ENCODE data around the gene ITGA6. TPM values are rescaled to one million over a fixed set of nuclear protein-coding genes. Genes with fewer than 3 reads are reported as not detected.

The ITGA6 gene
- total and polyA plus RNA-seq, 2 experiments from 2014 or later: 16.7 to 64.8 TPM

DNA sequence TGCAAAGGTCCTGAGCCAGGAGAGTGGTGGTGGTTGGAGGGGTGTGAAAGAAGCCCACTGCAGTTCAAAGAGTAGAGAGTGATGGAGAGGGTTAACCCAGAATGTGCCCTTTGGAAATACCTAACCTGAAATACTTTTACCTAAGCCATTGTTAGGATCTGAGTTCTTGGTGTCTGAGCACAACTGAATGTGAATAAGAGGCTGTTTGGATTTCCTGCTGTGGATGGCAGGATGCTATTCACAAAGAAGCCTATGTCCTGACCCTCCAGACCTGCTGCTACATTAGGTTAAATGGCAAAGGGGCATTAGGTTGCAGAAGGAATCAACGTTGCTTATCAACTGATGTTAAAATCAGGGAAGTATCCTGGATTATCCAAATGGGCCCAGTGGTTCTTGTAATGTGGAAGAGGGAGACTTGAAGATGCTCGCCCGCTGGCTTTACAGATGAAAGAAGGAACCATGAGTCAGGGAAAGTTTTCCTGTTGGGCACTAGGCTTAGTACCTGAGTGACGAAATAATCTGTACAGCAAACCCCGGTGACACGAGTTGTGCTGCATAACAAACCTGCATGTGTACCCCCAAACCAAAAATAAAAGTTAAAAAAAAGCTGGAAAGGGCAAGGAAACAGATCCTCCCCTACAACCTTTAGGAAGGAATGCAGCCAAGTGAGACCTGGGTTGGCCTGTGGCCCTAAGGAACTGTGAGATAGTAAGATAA is 27.2 kb downstream of the ITGA6 start:
- Histone ChIP-seq H3K9me2 (replicated peaks; ENCODE audit: insufficient read depth) (no peaks in the 10 kb centered on the region), H3K4me2 (no peak overlapping the region), H3K4me3 (no peak overlapping the region), H3K27me3 (no peaks in the 10 kb centered on the region), H3K27ac (no peak overlapping the region), H3K79me2 (peaks cover 60% of the 10 kb centered on the region), H4K20me1 (ENCODE audit: insufficient read depth, poor library complexity, severe bottlenecking) (no peaks in the 10 kb centered on the region), H3K4me1 (ENCODE audit: insufficient read depth) (peaks cover 15% of the 10 kb centered on the region), H3K36me3 (replicated peaks; ENCODE audit: insufficient read depth, low read depth) (no peaks in the 10 kb centered on the region), H2AFZ (no peak overlapping the region), H3K9me3 (ENCODE audit: low read depth) (no peaks in the 10 kb centered on the region)
- TF ChIP-seq EZH2 (IDR thresholded peaks at IDR 0.05; ENCODE audit: borderline replicate concordance) (no peak), CTCF (IDR thresholded peaks at IDR 0.05; ENCODE audit: poor library complexity) (no peak), EZH2phosphoT487 (IDR thresholded peaks at IDR 0.05; ENCODE audit: low read depth, severe bottlenecking, unreplicated experiment) (no peak)
- DNase-seq (ENCODE audit: low spot score): no peak
- 83% methylated on average over 6 of the region's 6 CpGs for WGBS (ENCODE audit: low lambda C conversion rate, missing lambda C conversion rate)

GRCh38 chr2:172455121-172455515 is 27.7 kb downstream of the ITGA6 start:
- Histone ChIP-seq H2AFZ (no peak overlapping the region), H4K20me1 (ENCODE audit: insufficient read depth, poor library complexity, severe bottlenecking) (no peaks in the 10 kb centered on the region), H3K4me1 (ENCODE audit: insufficient read depth) (peaks cover 15% of the 10 kb centered on the region), H3K27ac (no peak overlapping the region), H3K9me2 (replicated peaks; ENCODE audit: insufficient read depth) (no peaks in the 10 kb centered on the region), H3K36me3 (replicated peaks; ENCODE audit: insufficient read depth, low read depth) (no peaks in the 10 kb centered on the region), H3K27me3 (no peaks in the 10 kb centered on the region), H3K79me2 (peaks cover 57% of the 10 kb centered on the region), H3K4me2 (no peak overlapping the region), H3K9me3 (ENCODE audit: low read depth) (no peaks in the 10 kb centered on the region), H3K4me3 (no peak overlapping the region)
- TF ChIP-seq CTCF (IDR thresholded peaks at IDR 0.05; ENCODE audit: poor library complexity) (no peak), EZH2 (IDR thresholded peaks at IDR 0.05; ENCODE audit: borderline replicate concordance) (no peak), EZH2phosphoT487 (IDR thresholded peaks at IDR 0.05; ENCODE audit: low read depth, severe bottlenecking, unreplicated experiment) (no peak)
- peak; percentile 36 for DNase-seq (ENCODE audit: low spot score)
- WGBS (ENCODE audit: low lambda C conversion rate, missing lambda C conversion rate): 35% methylated on average over 4 of the region's 4 CpGs

- peaks cover 53% of the 10 kb centered on the region for H3K79me2 ChIP-seq
- H3K27me3 ChIP-seq: no peaks in the 10 kb centered on the region
Observed at GRCh38 chr2:172456002-172456401, 28.6 kb downstream of the ITGA6 start.

More at GRCh38 chr2:172456002-172456401, 28.6 kb downstream of the ITGA6 start:
- peak; percentile 36 for DNase-seq (ENCODE audit: low spot score)
- H3K9me2 ChIP-seq (replicated peaks; ENCODE audit: insufficient read depth): no peaks in the 10 kb centered on the region
- H2AFZ ChIP-seq: no peak overlapping the region
- H3K4me2 ChIP-seq: no peak overlapping the region
- TF ChIP-seq EZH2phosphoT487 (IDR thresholded peaks at IDR 0.05; ENCODE audit: low read depth, severe bottlenecking, unreplicated experiment) (no peak), CTCF (IDR thresholded peaks at IDR 0.05; ENCODE audit: poor library complexity) (no peak), EZH2 (IDR thresholded peaks at IDR 0.05; ENCODE audit: borderline replicate concordance) (no peak)
- H4K20me1 ChIP-seq (ENCODE audit: insufficient read depth, poor library complexity, severe bottlenecking): no peaks in the 10 kb centered on the region
- 44% methylated on average over 4 of the region's 4 CpGs for WGBS (ENCODE audit: low lambda C conversion rate, missing lambda C conversion rate)
- H3K4me1 ChIP-seq (ENCODE audit: insufficient read depth): peaks cover 17% of the 10 kb centered on the region
- H3K36me3 ChIP-seq (replicated peaks; ENCODE audit: insufficient read depth, low read depth): no peaks in the 10 kb centered on the region
- no peaks in the 10 kb centered on the region for H3K9me3 ChIP-seq (ENCODE audit: low read depth)
- peak overlapping the region; percentile 11 for H3K27ac ChIP-seq
- H3K4me3 ChIP-seq: no peak overlapping the region
